Heart right ventricle (tissue), 16 donors: ENCODE results near the gene RNF144B. TPM values are rescaled to one million over a fixed set of nuclear protein-coding genes. Genes with fewer than 3 reads are reported as not detected.

Experiments
- ATAC-seq, 8 donors: fragments of 200-7000 bp; cut with Tn5 transposase; one replicate each; pipeline ENCODE4 v1.9.1; 2020; ENCODE audit warnings: mild to moderate bottlenecking in 8 of 8, moderate library complexity in 8 of 8, moderate number of reproducible peaks in 1 of 8
- DNase-seq, 2 donors: peaks; one replicate each; pipeline ENCODE4 v3.0.0-alpha.2; 2020
- H3K27ac ChIP-seq, 10 donors: fragments of 200-600 bp; sonication (generic) in 2 of 10; one replicate each; pipeline versions ENCODE4 v1.5.0 to v1.8.0; 2020 to 2022; ENCODE audit warnings: mild to moderate bottlenecking in 3 of 10
- H3K27me3 ChIP-seq, 7 donors: fragments of 200-600 bp; one replicate each; pipeline ENCODE4 v1.8.0; 2021 to 2022; ENCODE audit warnings: mild to moderate bottlenecking in 2 of 7
- H3K36me3 ChIP-seq, 9 donors: fragments of 200-600 bp; sonication (generic) in 1 of 9; one replicate each; pipeline versions ENCODE4 v1.5.0 to v1.8.0; 2020 to 2022; ENCODE audit warnings: mild to moderate bottlenecking in 2 of 9
- H3K4me1 ChIP-seq, 9 donors: fragments of 200-600 bp; sonication (generic) in 1 of 9; one replicate each; pipeline versions ENCODE4 v1.5.0 to v1.8.0; 2020 to 2022; ENCODE audit warnings: mild to moderate bottlenecking in 4 of 9
- H3K4me3 ChIP-seq, 10 donors: fragments of 200-600 bp; sonication (generic) in 2 of 10; one replicate each; pipeline versions ENCODE4 v1.5.0 to v1.8.0; 2020 to 2022; ENCODE audit warnings: mild to moderate bottlenecking in 7 of 10, moderate library complexity in 2 of 10
- H3K9me3 ChIP-seq, 11 donors: fragments of 200-600 bp in 10 of 11; sonication (generic) in 2 of 11; one replicate each; pipeline versions ENCODE4 v1.5.0 to v1.8.0; 2013 to 2022; ENCODE audit warnings: mild to moderate bottlenecking in 2 of 11, control low read depth in 1 of 11, moderate library complexity in 1 of 11
- WGBS, 2 donors: extraction: QIAGEN DNeasy Blood & Tissue Kit; methylation state at CpG; one replicate each; pipeline ENCODE4 v1.1.7; 2013; ENCODE audit warnings: inconsistent platforms in 1 of 2; 5-methylcytosine and 5-hydroxymethylcytosine counted together
- intact Hi-C, 10 donors: fragments of 100-400 bp; cut with DNase I; formaldehyde crosslinking; loops; one replicate each; pipeline versions ENCODE4 v1.11.1 to v1.14.2; 2022
- polyA plus RNA-seq, 2 donors: library from polyadenylated mRNA; stranded (reverse); fragments of 200-250 nt; gene quantifications; one replicate each; pipeline ENCODE4 v1.2.3, GENCODE V29; 2013
- total RNA-seq, 10 donors: library from RNA; stranded (reverse); fragmentation: NEBNext Ultra II Directional in 3 of 10; extraction: Animal tissue kit (Norgen Biotek cat#: 25700) in 3 of 10; gene quantifications; one replicate each; pipeline versions ENCODE4 v1.2.1 to v1.2.4, GENCODE V29; 2021 to 2023
- TF ChIP-seq, protein P1 (sequence below), 9 donors: fragments of 200-600 bp; sonication (generic) in 2 of 9; IDR thresholded peaks; one replicate each; pipeline versions ENCODE4 v1.5.0 to v1.8.0; 2021 to 2022; ENCODE audit warnings: antibody characterized with exemption in 9 of 9, mild to moderate bottlenecking in 5 of 9, moderate library complexity in 1 of 9
- donor health status: Arrhythmogenic right ventricular cardiomyopathy.
- donor health status: ischemic (EF 13 %, LVEDD 7.1; RV severe dilation, severe dysfunction).
- donor health status: healthy with polysubstance abuse.
- donor health status: DM: no; HTN: yes; CAD: no.
- donor health status: DM: no; HTN: no; CAD: no.
- donor health status: ischemic (EF 25% LVEDD 6.9; RV normal size, moderate dysfunction).
- donor health status: ischemic (EF 25% LVEDD 5.7; RV mildly dilated, moderate dysfunction).
- donor health status: healthy.
- donor health status: DM: yes; HTN: yes; CAD: no.
- donor health status: Ischemic cardiomyopathy.
- donor health status: ischemic (EF 35%, LVEDD 5.7; RV mildly dilated, moderate dysfunction).
- donor health status: nonischemic (EF 11% LVEDD 7.7; RV severe dilation, severe dysfunction).
- donor health status: DM: yes; HTN: yes; CAD: no.
- donor health status: PGD.
- donor health status: ischemic (EF 29% LVEDD 5.4; RV normal size, mild dysfunction).
- donor health status: nonischemic (EF 23%, LVEDD 6.1; RV moderate dilation, normal function).

Gene RNF144B
- total and polyA plus RNA-seq, 12 donors, result 4.6 to 25.5 (median 9.4) TPM

DNA sequence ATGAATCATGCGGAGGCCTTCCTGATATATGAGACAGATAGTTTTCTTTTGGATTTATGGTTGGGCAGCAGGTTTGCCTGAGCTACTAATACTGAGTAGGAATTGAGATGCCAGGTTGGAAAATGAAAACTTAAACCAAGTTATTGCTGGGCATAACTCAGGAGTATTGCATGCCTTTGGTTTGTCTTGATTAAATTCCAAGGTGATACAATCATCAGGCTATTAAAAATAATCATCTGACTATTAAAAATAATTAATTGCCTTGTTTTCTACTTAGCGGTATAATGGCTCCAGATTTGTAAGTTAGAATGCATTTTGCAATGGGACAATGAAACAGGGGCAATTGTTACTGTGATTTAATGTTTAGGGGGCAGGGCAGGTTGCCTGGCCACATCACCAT, 15.5 kb upstream of the RNF144B start:
- ATAC-seq (no peak), DNase-seq (no peak)
- Histone ChIP-seq H3K9me3 (no peaks in the 10 kb centered on the region), H3K4me1 (peaks cover 0 to 21% (median 7%) of the 10 kb centered on the region in 9 donors), H3K27ac (peak overlapping the region; percentile 47 to 77 (median 63)), H3K4me3 (no peak overlapping the region), H3K36me3 (no peaks in the 10 kb centered on the region), H3K27me3 (no peaks in the 10 kb centered on the region)
- TF ChIP-seq, protein P1, sequence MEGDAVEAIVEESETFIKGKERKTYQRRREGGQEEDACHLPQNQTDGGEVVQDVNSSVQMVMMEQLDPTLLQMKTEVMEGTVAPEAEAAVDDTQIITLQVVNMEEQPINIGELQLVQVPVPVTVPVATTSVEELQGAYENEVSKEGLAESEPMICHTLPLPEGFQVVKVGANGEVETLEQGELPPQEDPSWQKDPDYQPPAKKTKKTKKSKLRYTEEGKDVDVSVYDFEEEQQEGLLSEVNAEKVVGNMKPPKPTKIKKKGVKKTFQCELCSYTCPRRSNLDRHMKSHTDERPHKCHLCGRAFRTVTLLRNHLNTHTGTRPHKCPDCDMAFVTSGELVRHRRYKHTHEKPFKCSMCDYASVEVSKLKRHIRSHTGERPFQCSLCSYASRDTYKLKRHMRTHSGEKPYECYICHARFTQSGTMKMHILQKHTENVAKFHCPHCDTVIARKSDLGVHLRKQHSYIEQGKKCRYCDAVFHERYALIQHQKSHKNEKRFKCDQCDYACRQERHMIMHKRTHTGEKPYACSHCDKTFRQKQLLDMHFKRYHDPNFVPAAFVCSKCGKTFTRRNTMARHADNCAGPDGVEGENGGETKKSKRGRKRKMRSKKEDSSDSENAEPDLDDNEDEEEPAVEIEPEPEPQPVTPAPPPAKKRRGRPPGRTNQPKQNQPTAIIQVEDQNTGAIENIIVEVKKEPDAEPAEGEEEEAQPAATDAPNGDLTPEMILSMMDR (IDR thresholded peaks at IDR 0.05), result no peak
- intact Hi-C loops, result loop anchor here in 1 of 10 donors (2.0 kb wide), 1 partner anchor 13 kb away; no protein-coding TSS in a partner anchor
- WGBS, 2 donors, result 86 to 87% methylated on average over 2 of the region's 2 CpGs

DNA sequence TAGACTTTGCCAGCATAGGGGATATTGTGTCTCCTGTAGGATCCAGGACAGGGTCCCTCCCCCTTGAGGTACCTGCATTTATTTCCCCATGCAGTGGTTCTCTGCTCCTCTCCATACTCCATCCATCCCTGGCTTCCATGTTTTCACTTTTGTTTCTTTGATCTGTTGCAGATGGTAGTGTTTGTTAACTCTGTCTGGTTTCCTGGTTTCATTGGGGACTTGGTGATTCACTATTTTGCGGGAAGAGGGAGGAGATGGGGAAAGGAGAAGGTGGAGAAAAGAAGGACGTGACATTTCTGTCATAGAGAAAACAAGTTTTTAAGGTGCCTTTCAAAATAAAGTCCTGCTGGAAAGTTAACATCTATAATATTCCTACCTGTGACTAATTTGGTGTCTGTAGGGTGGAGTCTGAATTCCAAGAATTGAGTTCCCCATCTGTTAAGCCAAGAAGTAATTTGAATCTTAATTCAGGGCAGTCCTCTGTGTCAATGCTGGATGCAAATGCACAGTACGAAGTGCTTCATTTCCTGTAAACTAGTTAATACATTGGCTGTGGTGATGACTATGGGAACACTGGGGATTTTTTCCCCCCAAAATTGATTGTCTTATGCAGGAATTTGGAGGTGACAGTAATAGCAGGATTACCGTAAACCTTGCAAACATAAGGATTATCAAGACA, 6.9 kb upstream of the RNF144B start:
- no peaks in the 10 kb centered on the region for H3K9me3 ChIP-seq
- no peak for DNase-seq
- intact Hi-C loops, result no loop called here
- H3K27ac ChIP-seq, result no peak overlapping the region
- no peaks in the 10 kb centered on the region for H3K36me3 ChIP-seq
- peaks cover 0 to 12% (median 8%) of the 10 kb centered on the region in 9 donors for H3K4me1 ChIP-seq
- H3K27me3 ChIP-seq, result no peaks in the 10 kb centered on the region
- ATAC-seq, result no peak
- no peak overlapping the region for H3K4me3 ChIP-seq
- WGBS, 2 donors, result 76 to 83% methylated on average over 4 of the region's 4 CpGs
- TF ChIP-seq, protein P1 (IDR thresholded peaks at IDR 0.05), result no peak

DNA sequence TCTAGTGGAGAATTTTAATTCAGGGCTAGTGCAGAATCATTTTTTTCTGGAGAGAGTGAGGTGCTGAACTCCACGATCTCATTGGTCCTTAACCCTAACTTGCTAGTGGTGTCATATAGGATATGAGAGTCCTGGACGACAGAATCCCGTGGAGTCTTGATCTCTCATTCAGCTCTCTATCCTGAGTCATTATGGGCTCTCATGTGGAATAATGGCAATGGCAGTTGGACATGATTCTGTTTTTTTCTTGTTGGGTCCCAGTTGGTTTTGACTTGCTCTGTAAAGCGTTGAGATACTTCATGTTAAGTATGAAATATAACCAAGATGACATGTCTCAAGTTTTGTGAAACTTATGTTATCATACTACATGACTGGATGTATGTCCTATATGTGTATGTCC, 6.3 kb upstream of the RNF144B start:
- no peak overlapping the region for H3K27ac ChIP-seq
- TF ChIP-seq, protein P1 (IDR thresholded peaks at IDR 0.05), result no peak
- intact Hi-C loops, result no loop called here
- no peaks in the 10 kb centered on the region for H3K27me3 ChIP-seq
- DNase-seq (no peak), ATAC-seq (no peak)
- 85 to 93% methylated on average over 4 of the region's 4 CpGs for WGBS, 2 donors
- peaks cover 0 to 18% (median 8%) of the 10 kb centered on the region in 9 donors for H3K4me1 ChIP-seq
- no peaks in the 10 kb centered on the region for H3K36me3 ChIP-seq
- H3K9me3 ChIP-seq, result no peaks in the 10 kb centered on the region
- H3K4me3 ChIP-seq, result no peak overlapping the region

DNA sequence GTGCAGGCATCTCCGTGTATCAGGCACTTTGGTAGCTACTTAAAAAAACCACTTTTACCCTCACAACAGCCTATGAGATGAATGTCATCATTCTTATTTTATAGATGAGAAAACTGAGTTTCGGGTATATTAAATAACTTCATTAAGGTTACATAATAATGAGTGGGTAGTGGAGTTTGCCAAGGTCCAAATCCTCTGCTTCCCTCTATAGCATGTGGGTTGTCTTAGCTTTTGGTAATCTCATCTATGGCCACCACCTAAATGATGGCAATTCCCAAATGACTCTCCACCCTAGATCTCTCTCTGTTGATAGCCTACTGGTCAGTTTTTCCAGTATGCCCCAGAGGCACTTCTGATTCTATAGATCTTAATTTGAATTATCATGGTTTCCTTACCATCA, 3.7 kb upstream of the RNF144B start:
- H3K9me3 ChIP-seq, result no peaks in the 10 kb centered on the region
- intact Hi-C loops, result no loop called here
- no peaks in the 10 kb centered on the region for H3K27me3 ChIP-seq
- peaks cover 0 to 40% (median 16%) of the 10 kb centered on the region in 9 donors for H3K4me1 ChIP-seq
- TF ChIP-seq, protein P1 (IDR thresholded peaks at IDR 0.05), result no peak
- ATAC-seq (no peak), DNase-seq (no peak)
- no peaks in the 10 kb centered on the region for H3K36me3 ChIP-seq
- peak overlapping the region in 4 of 10 donors; percentile 36 to 89 (median 86) for H3K27ac ChIP-seq
- WGBS, 2 donors, result 91% methylated on average over 2 of the region's 2 CpGs
- H3K4me3 ChIP-seq, result no peak overlapping the region
